ENCODE results near the gene NMUR2. TPM values are rescaled to one million over a fixed set of nuclear protein-coding genes. Genes with fewer than 3 reads are reported as not detected.

Gene NMUR2
- total and polyA plus RNA-seq, 2 of the 8 experiments (the other 6 are each of a cell fraction or from before 2014, with no cell fraction given), result 0.11 TPM; not detected in 1

DNA sequence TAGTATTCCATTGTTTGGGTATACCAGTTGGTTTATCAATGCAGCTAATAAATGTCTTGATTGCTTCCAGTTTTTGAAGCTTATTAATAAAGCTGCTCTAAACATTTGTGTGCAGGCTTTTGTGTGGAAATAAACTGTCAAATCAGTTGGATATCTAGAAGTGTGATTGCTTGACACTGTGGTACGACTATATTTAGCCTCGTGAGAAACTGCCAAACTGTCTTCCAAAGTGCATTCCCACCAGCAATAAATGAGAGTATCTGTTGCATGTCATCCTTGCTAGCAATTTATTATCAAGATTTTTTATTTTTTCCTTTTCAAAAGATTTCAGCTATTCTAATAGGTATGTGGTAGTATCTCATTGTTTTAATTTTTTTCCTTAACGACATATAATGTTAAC lies 37.5 kb downstream of the NMUR2 start:
- H3K4me1 ChIP-seq (replicated peaks in 1 of 4; ENCODE audit: control insufficient read depth in 3 of 4, insufficient read depth in 4 of 4, low read length in 3 of 4), result no peaks in the 10 kb centered on the region
- H2BK15ac ChIP-seq (ENCODE audit: low read length), result no peak overlapping the region
- no peak overlapping the region for H2BK5ac ChIP-seq (ENCODE audit: low read depth, low read length)
- no peak overlapping the region for H3K56ac ChIP-seq (replicated peaks; ENCODE audit: insufficient read length, low read depth, low read length)
- H3K4ac ChIP-seq (replicated peaks; ENCODE audit: insufficient read length, low read depth, low read length), result no peak overlapping the region
- no peak overlapping the region for H3K23ac ChIP-seq (ENCODE audit: insufficient read length)
- H3K9ac ChIP-seq (replicated peaks in 1 of 4; ENCODE audit: extremely low read depth in 1 of 4, low read depth in 3 of 4, low read length in 3 of 4), result no peak overlapping the region
- H2BK120ac ChIP-seq (replicated peaks; ENCODE audit: low read depth, low read length), result no peak overlapping the region
- no peak overlapping the region for H3K4me2 ChIP-seq (ENCODE audit: insufficient read depth in 1 of 2, low read depth in 2 of 2, low read length in 2 of 2)
- 95% methylated on average over 3 of the region's 3 CpGs; no CpG with 5 or more reads in 1 of the 2 experiments for WGBS, 2 experiments (ENCODE audit: extremely low coverage in 1 of 2, insufficient coverage in 1 of 2, insufficient read length in 1 of 2, insufficient replicate concordance in 2 of 2, low coverage in 1 of 2, low lambda C conversion rate in 2 of 2, missing lambda C conversion rate in 1 of 2)
- H4K91ac ChIP-seq (replicated peaks; ENCODE audit: insufficient read length, low read length), result no peak overlapping the region
- POLR2A ChIA-PET (ENCODE audit: partially characterized antibody), result no interaction called here
- no peaks in the 10 kb centered on the region for H4K20me1 ChIP-seq (replicated peaks in 1 of 2; ENCODE audit: control insufficient read depth in 1 of 2, insufficient read depth in 2 of 2, low read length in 2 of 2)
- DNase-seq (ENCODE audit: low read depth in 1 of 2, low spot score in 2 of 2) (no peak), FAIRE-seq (no peak)
- no peak overlapping the region for H2AK5ac ChIP-seq (ENCODE audit: low read depth, low read length)
- TF ChIP-seq SRF (IDR thresholded peaks at IDR 0.05; ENCODE audit: low read depth, low read length), result no peak
- TF ChIP-seq SP1 (IDR thresholded peaks at IDR 0.05; ENCODE audit: low read depth, low read length), result no peak
- TF ChIP-seq EZH2 (IDR thresholded peaks at IDR 0.05; ENCODE audit: low read depth, low read length, severe bottlenecking), result no peak
- no peak for TF ChIP-seq SUZ12 (IDR thresholded peaks at IDR 0.05; ENCODE audit: low read length)
- H4K8ac ChIP-seq (ENCODE audit: extremely low read depth, insufficient read depth, low read length), result no peak overlapping the region
- H3K9me3 ChIP-seq (ENCODE audit: insufficient read depth in 2 of 2, low read depth in 1 of 2, low read length in 1 of 2), result no peaks in the 10 kb centered on the region
- H3K79me2 ChIP-seq (ENCODE audit: control insufficient read depth in 1 of 2, insufficient read depth in 2 of 2, low read length in 2 of 2), result no peaks in the 10 kb centered on the region
- CTCF ChIA-PET (ENCODE audit: partially characterized antibody), result interaction anchor here (0.8 to 1.3 kb wide), 2 partner anchors 9 to 18 kb away, joined by 3 to 4 read pairs; no protein-coding TSS in a partner anchor
- H3K14ac ChIP-seq (ENCODE audit: insufficient read length), result no peak overlapping the region
- no peaks in the 10 kb centered on the region for H3K23me2 ChIP-seq (ENCODE audit: low read depth, low read length)
- no peaks in the 10 kb centered on the region for H3K79me1 ChIP-seq (ENCODE audit: low read depth, low read length)
- no peak overlapping the region for H2BK12ac ChIP-seq (ENCODE audit: low read depth, low read length)
- no peak overlapping the region for H3K27ac ChIP-seq (ENCODE audit: low read depth, low read length)
- no peak overlapping the region for H2AFZ ChIP-seq (ENCODE audit: low read length)
- H3K18ac ChIP-seq (ENCODE audit: extremely low read depth, low read length), result no peak overlapping the region
- H3K4me3 ChIP-seq (ENCODE audit: extremely low read depth in 1 of 4, insufficient read depth in 2 of 4, low read depth in 3 of 4, low read length in 4 of 4), result no peak overlapping the region
- H2BK20ac ChIP-seq (ENCODE audit: low read length), result no peak overlapping the region
- H3K36me3 ChIP-seq (ENCODE audit: control insufficient read depth in 2 of 4, insufficient read depth in 4 of 4, low read length in 3 of 4), result no peaks in the 10 kb centered on the region
- no peak overlapping the region for H4K5ac ChIP-seq (ENCODE audit: insufficient read length, low read depth, low read length)
- H3K27me3 ChIP-seq (replicated peaks in 1 of 4; ENCODE audit: control insufficient read depth in 3 of 4, extremely low read depth in 1 of 4, insufficient read depth in 3 of 4, low read length in 3 of 4), result no peaks in the 10 kb centered on the region

All from H1 (cell line).